ENCODE measurements around the gene PANX1. TPM values are rescaled to one million over a fixed set of nuclear protein-coding genes. Genes with fewer than 3 reads are reported as not detected.

PANX1 gene
- total RNA-seq, 1 experiment from 2014 or later = 21.9 TPM

DNA sequence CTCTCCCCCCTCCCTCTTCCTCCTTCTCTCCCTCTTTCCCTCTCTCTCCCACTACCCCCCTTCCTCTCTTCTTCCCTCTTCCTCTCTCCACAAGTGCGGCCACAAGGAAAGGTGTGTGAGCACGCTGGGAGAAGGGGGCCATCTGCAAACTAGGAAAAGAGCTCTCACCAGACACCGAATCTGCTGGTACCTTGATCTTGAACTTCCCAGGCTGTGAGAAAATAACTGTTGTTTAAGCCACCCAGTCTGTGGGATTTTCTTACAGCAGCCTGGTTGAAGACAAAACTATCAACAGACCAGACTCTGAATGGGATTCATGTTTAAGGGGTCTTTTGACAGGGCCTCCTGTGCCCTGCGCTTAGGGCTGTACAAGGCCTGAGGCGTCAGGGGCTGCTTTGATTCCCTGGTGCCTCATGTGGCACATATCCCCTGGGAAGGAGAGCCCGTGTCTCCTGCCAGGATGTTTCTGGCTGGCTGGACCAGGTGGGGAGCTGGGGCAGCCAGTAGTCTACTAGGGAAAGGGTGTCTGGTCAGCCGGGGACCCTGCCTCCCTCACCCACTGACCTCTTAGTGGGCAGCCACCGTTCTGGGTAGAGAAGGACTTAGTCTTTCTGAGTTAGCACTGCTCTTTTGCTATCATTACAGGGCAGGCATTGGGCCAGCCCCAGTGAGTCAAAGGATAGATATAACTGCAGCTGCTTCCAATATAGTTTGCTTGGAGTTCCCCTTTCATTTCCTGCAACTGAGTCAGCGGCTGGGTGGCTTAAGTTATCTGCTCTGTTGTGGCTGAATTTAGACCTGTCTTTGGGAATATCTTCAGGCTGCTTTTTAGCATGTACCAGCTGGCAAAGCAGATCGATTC lies 6.2 kb downstream of the PANX1 start:
- ATAC-seq = peak; percentile 45; the same call in 1 of the 2 replicates
- DNase-seq (ENCODE audit: low read depth, low spot score) = no peak
- no peak overlapping the region; the same call in 1 of the 2 replicates for H3K27ac ChIP-seq (ENCODE audit: low read depth, low read length)
- H3K4me3 ChIP-seq (replicated peaks in 1 of 2; ENCODE audit: low read depth in 1 of 2, low read length in 2 of 2) = peak overlapping the region in 1 of 2 experiments; percentile 21; a peak in 1 of 4 replicates
- H3K4me1 ChIP-seq (ENCODE audit: control insufficient read depth in 1 of 2, insufficient read depth in 2 of 2, low read length in 2 of 2) = peaks cover 33 to 65% of the 10 kb centered on the region in 2 experiments
- no peak overlapping the region for H2AFZ ChIP-seq (ENCODE audit: low read depth, low read length, poor library complexity, severe bottlenecking)
- H3K9ac ChIP-seq (ENCODE audit: low read length) = peak overlapping the region; percentile 37
- peaks cover 94% of the 10 kb centered on the region for H3K79me2 ChIP-seq (ENCODE audit: insufficient read depth, low read length)
- CTCF ChIA-PET = interaction anchor here (0.8 to 1.1 kb wide), 2 partner anchors 214 to 370 kb away, joined by 4 read pairs; no protein-coding TSS in a partner anchor
- no peaks in the 10 kb centered on the region for H3K9me2 ChIP-seq (ENCODE audit: insufficient read depth)
- TF ChIP-seq FOSL1 (IDR thresholded peaks at IDR 0.05; ENCODE audit: low read depth) (peak; percentile 31; the same call in 1 of the 2 replicates), CEBPB (IDR thresholded peaks at IDR 0.05; ENCODE audit: low read depth) (no peak), POLR2AphosphoS5 (IDR thresholded peaks at IDR 0.05; ENCODE audit: low read depth, low read length) (no peak), SP1 (IDR thresholded peaks at IDR 0.05; ENCODE audit: low read depth) (peak; percentile 13; the same call in 1 of the 2 replicates), YY1 (IDR thresholded peaks at IDR 0.05; ENCODE audit: extremely low read depth, insufficient replicate concordance, low read depth, low read length) (no peak)
- no peaks in the 10 kb centered on the region; the same call in 1 of the 2 replicates for H4K20me1 ChIP-seq (ENCODE audit: insufficient read depth)
- POLR2A ChIA-PET = no interaction called here
- H3K36me3 ChIP-seq (ENCODE audit: control insufficient read depth in 1 of 2, insufficient read depth in 2 of 2, low read length in 2 of 2) = no peaks in the 10 kb centered on the region
- peak overlapping the region; percentile 73 for H3K4me2 ChIP-seq (ENCODE audit: low read length)
- no TSS peak for BruUV-seq (replicated peaks)
- no peaks in the 10 kb centered on the region for H3K9me3 ChIP-seq (ENCODE audit: control insufficient read depth in 1 of 2, insufficient read depth in 1 of 2, low read depth in 1 of 2, low read length in 2 of 2)
- H3K27me3 ChIP-seq (ENCODE audit: insufficient read depth, low read length) = no peaks in the 10 kb centered on the region
- intact Hi-C loops (cut with micrococcal nuclease) = no loop called here
- RAD21 ChIA-PET (ENCODE audit: low non-redundant PET in 1 of 2, low total read pairs in 2 of 2, uncharacterized antibody in 2 of 2, unreplicated experiment in 2 of 2) = no interaction called here

DNA sequence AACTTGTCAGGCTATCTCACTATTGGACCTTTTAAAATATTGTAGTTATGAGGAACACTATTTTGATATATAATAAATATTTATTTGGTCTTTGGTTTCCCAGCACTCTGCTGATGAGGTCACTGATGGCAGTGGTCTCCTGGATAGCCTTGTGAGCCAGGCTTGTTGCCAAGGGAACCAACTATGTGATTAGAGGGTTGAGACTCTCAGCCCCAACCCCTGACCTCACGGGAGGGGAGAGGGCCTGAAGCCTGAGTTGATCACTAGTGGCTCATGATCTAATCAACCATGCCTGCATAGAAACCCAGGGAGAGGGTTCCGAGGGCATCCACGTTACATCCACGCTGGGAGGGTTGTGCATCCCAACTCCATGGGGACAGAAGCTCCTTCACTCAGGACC lies 10.8 kb downstream of the PANX1 start:
- RAD21 ChIA-PET (ENCODE audit: low non-redundant PET in 1 of 2, low total read pairs in 2 of 2, uncharacterized antibody in 2 of 2, unreplicated experiment in 2 of 2) = no interaction called here
- H3K4me1 ChIP-seq (ENCODE audit: control insufficient read depth in 1 of 2, insufficient read depth in 2 of 2, low read length in 2 of 2) = peaks cover 26 to 38% of the 10 kb centered on the region in 2 experiments

More for the DNA sequence above, 10.8 kb downstream of the PANX1 start:
- H3K9me2 ChIP-seq (ENCODE audit: insufficient read depth) = no peaks in the 10 kb centered on the region
- ChIA-PET CTCF (no interaction called here), POLR2A (no interaction called here)
- DNase-seq (ENCODE audit: low read depth, low spot score) = no peak
- no peak overlapping the region for H3K4me3 ChIP-seq (replicated peaks in 1 of 2; ENCODE audit: low read depth in 1 of 2, low read length in 2 of 2)
- no peak overlapping the region for H3K27ac ChIP-seq (ENCODE audit: low read depth, low read length)
- TF ChIP-seq TCF7L2 (IDR thresholded peaks at IDR 0.05; ENCODE audit: borderline replicate concordance, extremely low read depth, insufficient read depth, insufficient read length) (no peak), JUND (IDR thresholded peaks at IDR 0.05) (no peak), SIN3A (IDR thresholded peaks at IDR 0.05; ENCODE audit: low read depth) (no peak), POLR2A (IDR thresholded peaks at IDR 0.05; ENCODE audit: borderline replicate concordance, extremely low read depth, insufficient read depth, insufficient read length) (no peak), ZNF274 (IDR thresholded peaks at IDR 0.05; ENCODE audit: low read depth, low read length) (no peak)
- TF ChIP-seq, protein P1, sequence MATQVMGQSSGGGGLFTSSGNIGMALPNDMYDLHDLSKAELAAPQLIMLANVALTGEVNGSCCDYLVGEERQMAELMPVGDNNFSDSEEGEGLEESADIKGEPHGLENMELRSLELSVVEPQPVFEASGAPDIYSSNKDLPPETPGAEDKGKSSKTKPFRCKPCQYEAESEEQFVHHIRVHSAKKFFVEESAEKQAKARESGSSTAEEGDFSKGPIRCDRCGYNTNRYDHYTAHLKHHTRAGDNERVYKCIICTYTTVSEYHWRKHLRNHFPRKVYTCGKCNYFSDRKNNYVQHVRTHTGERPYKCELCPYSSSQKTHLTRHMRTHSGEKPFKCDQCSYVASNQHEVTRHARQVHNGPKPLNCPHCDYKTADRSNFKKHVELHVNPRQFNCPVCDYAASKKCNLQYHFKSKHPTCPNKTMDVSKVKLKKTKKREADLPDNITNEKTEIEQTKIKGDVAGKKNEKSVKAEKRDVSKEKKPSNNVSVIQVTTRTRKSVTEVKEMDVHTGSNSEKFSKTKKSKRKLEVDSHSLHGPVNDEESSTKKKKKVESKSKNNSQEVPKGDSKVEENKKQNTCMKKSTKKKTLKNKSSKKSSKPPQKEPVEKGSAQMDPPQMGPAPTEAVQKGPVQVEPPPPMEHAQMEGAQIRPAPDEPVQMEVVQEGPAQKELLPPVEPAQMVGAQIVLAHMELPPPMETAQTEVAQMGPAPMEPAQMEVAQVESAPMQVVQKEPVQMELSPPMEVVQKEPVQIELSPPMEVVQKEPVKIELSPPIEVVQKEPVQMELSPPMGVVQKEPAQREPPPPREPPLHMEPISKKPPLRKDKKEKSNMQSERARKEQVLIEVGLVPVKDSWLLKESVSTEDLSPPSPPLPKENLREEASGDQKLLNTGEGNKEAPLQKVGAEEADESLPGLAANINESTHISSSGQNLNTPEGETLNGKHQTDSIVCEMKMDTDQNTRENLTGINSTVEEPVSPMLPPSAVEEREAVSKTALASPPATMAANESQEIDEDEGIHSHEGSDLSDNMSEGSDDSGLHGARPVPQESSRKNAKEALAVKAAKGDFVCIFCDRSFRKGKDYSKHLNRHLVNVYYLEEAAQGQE (IDR thresholded peaks at IDR 0.05; ENCODE audit: low read depth) = no peak
- no peak overlapping the region for H2AFZ ChIP-seq (ENCODE audit: low read depth, low read length, poor library complexity, severe bottlenecking)
- H3K4me2 ChIP-seq (ENCODE audit: low read length) = no peak overlapping the region
- ATAC-seq = no peak
- no peaks in the 10 kb centered on the region for H3K36me3 ChIP-seq (ENCODE audit: control insufficient read depth in 1 of 2, insufficient read depth in 2 of 2, low read length in 2 of 2)
- H3K9ac ChIP-seq (ENCODE audit: low read length) = no peak overlapping the region
- H3K79me2 ChIP-seq (ENCODE audit: insufficient read depth, low read length) = peaks cover 89% of the 10 kb centered on the region
- H4K20me1 ChIP-seq (ENCODE audit: insufficient read depth) = no peaks in the 10 kb centered on the region; the same call in 1 of the 2 replicates
- BruUV-seq (replicated peaks) = no TSS peak
- intact Hi-C loops (cut with micrococcal nuclease) = no loop called here
- no peaks in the 10 kb centered on the region for H3K9me3 ChIP-seq (ENCODE audit: control insufficient read depth in 1 of 2, insufficient read depth in 1 of 2, low read depth in 1 of 2, low read length in 2 of 2)
- no peaks in the 10 kb centered on the region for H3K27me3 ChIP-seq (ENCODE audit: insufficient read depth, low read length)

Measured in HCT116 (cell line).